Measurements from ENCODE around the gene BPIFB6. TPM values are rescaled to one million over a fixed set of nuclear protein-coding genes. Genes with fewer than 3 reads are reported as not detected.
A peak's percentile ranks its signal among the peaks of the same experiment; 100 is the strongest.

The BPIFB6 gene
- total and polyA plus RNA-seq, 10 of the 15 experiments (the other 5 are each of a cell fraction or from before 2014, with no cell fraction given) = not detected

DNA sequence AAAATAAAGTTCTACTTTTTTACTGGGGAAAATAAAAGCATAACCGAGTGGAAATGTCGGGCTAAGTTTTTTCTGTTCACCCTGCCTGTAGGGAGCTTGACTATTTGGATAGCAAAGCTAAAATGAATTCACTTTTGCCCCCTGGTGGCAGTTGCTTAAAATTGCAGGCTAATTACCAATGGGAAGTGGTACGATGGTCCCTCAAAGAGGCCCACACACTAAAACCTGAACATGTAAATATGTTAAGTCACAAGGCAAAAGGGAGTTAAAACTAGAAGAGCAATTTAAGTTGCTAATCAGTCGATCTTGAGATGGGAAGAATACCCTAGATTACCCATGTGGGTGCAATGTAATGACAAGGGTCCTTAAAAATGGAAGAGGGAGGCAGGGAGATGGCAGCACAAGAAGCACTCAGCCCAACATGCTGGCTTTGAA is 26.3 kb upstream of the BPIFB6 start:
- no peaks in the 10 kb centered on the region for H4K20me1 ChIP-seq (ENCODE audit: control insufficient read depth, insufficient read depth)
- H3K27me3 ChIP-seq (replicated peaks in 1 of 2; ENCODE audit: control insufficient read depth in 2 of 2, insufficient read depth in 2 of 2, low read length in 1 of 2) = no peaks in the 10 kb centered on the region
- DNase-seq (ENCODE audit: low read depth, low spot score) (no peak), FAIRE-seq (no peak), ATAC-seq (no peak)
- no TSS peak for BruUV-seq (replicated peaks)
- no peak overlapping the region for H2AFZ ChIP-seq (ENCODE audit: control insufficient read depth, low read depth, low read length)
- H3K4me3 ChIP-seq = no peak overlapping the region
- ChIA-PET SMC1A (ENCODE audit: uncharacterized antibody, unreplicated experiment) (interaction anchor here (0.6 to 1.0 kb wide), 3 partner anchors 24 to 183 kb away, joined by 3 read pairs; no protein-coding TSS in a partner anchor), RAD21 (ENCODE audit: unreplicated experiment) (interaction anchor here (0.5 to 0.8 kb wide), 2 partner anchors 103 to 367 kb away, joined by 4 read pairs; no protein-coding TSS in a partner anchor), POLR2A (no interaction called here), CTCF (interaction anchor here (1.0 to 1.8 kb wide), 9 partner anchors 12 to 331 kb away, joined by 3 to 10 read pairs (median 4); partner anchors contain the start of gene C20orf203)
- no peak overlapping the region for H3K27ac ChIP-seq (ENCODE audit: control insufficient read depth, insufficient read depth)
- no peaks in the 10 kb centered on the region for H3K79me2 ChIP-seq (ENCODE audit: control insufficient read depth, insufficient read depth, low read length)
- in situ Hi-C loops (cut with MboI) = no loop called here
- no peak overlapping the region for H3K4me2 ChIP-seq (ENCODE audit: control insufficient read depth, insufficient read depth)
- 5% methylated on average over 4 of the region's 4 CpGs for WGBS (ENCODE audit: insufficient coverage, insufficient replicate concordance, low lambda C conversion rate, missing lambda C conversion rate)
- intact Hi-C loops (cut with micrococcal nuclease; ENCODE audit: unreplicated experiment) = loop anchor here (1.0 kb wide), 1 partner anchor 103 kb away; no protein-coding TSS in a partner anchor
- H3K36me3 ChIP-seq (ENCODE audit: control insufficient read depth in 2 of 2, insufficient read depth in 2 of 2, low read length in 1 of 2) = no peaks in the 10 kb centered on the region
- H3K4me1 ChIP-seq (ENCODE audit: control insufficient read depth, insufficient read depth, low read length) = no peaks in the 10 kb centered on the region
- H3K9ac ChIP-seq (ENCODE audit: control insufficient read depth, insufficient read depth, low read length) = no peak overlapping the region
- TF ChIP-seq RAD21 (IDR thresholded peaks at IDR 0.05; ENCODE audit: insufficient read depth, low read depth, low read length) (peak; percentile 47), KLF5 (IDR thresholded peaks at IDR 0.05; ENCODE audit: partially characterized antibody) (no peak), SMC3 (IDR thresholded peaks at IDR 0.05; ENCODE audit: borderline replicate concordance, low read length) (peak; percentile 46; the same call in 1 of the 2 replicates)
- TF ChIP-seq, protein P1, sequence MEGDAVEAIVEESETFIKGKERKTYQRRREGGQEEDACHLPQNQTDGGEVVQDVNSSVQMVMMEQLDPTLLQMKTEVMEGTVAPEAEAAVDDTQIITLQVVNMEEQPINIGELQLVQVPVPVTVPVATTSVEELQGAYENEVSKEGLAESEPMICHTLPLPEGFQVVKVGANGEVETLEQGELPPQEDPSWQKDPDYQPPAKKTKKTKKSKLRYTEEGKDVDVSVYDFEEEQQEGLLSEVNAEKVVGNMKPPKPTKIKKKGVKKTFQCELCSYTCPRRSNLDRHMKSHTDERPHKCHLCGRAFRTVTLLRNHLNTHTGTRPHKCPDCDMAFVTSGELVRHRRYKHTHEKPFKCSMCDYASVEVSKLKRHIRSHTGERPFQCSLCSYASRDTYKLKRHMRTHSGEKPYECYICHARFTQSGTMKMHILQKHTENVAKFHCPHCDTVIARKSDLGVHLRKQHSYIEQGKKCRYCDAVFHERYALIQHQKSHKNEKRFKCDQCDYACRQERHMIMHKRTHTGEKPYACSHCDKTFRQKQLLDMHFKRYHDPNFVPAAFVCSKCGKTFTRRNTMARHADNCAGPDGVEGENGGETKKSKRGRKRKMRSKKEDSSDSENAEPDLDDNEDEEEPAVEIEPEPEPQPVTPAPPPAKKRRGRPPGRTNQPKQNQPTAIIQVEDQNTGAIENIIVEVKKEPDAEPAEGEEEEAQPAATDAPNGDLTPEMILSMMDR (IDR thresholded peaks at IDR 0.05 in 2 of 3, conservative IDR thresholded peaks at IDR 0.05 in 1 of 3; ENCODE audit: control insufficient read depth in 2 of 3, extremely low read depth in 1 of 3, insufficient read depth in 1 of 3, low read depth in 3 of 3, low read length in 3 of 3) = peak in 2 of 3 experiments; percentile 32 to 65; a peak in 3 of 6 replicates
- H3K9me3 ChIP-seq (replicated peaks; ENCODE audit: control insufficient read depth, insufficient read depth, low read length) = no peaks in the 10 kb centered on the region; the same call in 2 of the 3 replicates

All from GM12878 (cell line).